BJ (cell line): Measurements from ENCODE around the gene FAM114A1. TPM values are rescaled to one million over a fixed set of nuclear protein-coding genes. Genes with fewer than 3 reads are reported as not detected.

ENCODE experiments used
- CTCF ChIA-PET: fragments of 350-600 bp; formaldehyde crosslinking; extraction: SDS; loops from one replicate; lab custom pipeline; 2021; ENCODE audit warnings: antibody characterized with exemption, inconsistent platforms; lab: Yijun Ruan, JAX
- POLR2A ChIA-PET: fragments of 300-600 bp; sonication (Branson Sonifier 250); formaldehyde crosslinking; extraction: SDS; loops from one replicate; lab custom pipeline; 2021; ENCODE audit warnings: antibody characterized with exemption; lab: Charles Lee
- DNase-seq: peaks from one replicate; pipeline ENCODE4 v3.0.0-alpha.2; 2011; ENCODE audit warnings: low read depth
- H3K27me3 ChIP-seq: 2 replicates; pipeline ENCODE4 v1.6.0; 2011; ENCODE audit warnings: low read length; ENCODE audit not compliant: control insufficient read depth, insufficient read depth
- H3K36me3 ChIP-seq: 2 replicates; pipeline ENCODE4 v1.5.1; 2011; ENCODE audit warnings: low read length; ENCODE audit not compliant: control insufficient read depth, insufficient read depth
- H3K4me3 ChIP-seq: 2 replicates; pipeline ENCODE4 v1.5.1; 2011; ENCODE audit warnings: low read depth, mild to moderate bottlenecking, control low read depth, low read length
- polyA plus RNA-seq: library from polyadenylated mRNA; depleted of rRNA; stranded (reverse); fragments of >200 nt; gene quantifications from 2 replicates; pipeline ENCODE4 v1.2.3, GENCODE V29; 2011
- TF ChIP-seq, protein P1 (sequence below): IDR thresholded peaks from 2 replicates; pipeline ENCODE4 v1.5.1; 2011; ENCODE audit warnings: low read depth, mild to moderate bottlenecking, control low read depth, inconsistent platforms, low read length, moderate library complexity; ENCODE audit not compliant: insufficient read depth

The FAM114A1 gene
- polyA plus RNA-seq, 1 experiment: 184 TPM

GRCh38 chr4:38967260-38968095 is 99.9 kb downstream of the FAM114A1 start:
- Histone ChIP-seq H3K27me3 (no peaks in the 10 kb centered on the region), H3K36me3 (no peaks in the 10 kb centered on the region), H3K4me3 (no peak overlapping the region)
- POLR2A ChIA-PET: interaction anchor here (0.7 kb wide), 1 partner anchor 962 kb away, joined by 3 read pairs; no protein-coding TSS in a partner anchor
- CTCF ChIA-PET: interaction anchor here (0.8 to 1.2 kb wide), 2 partner anchors 14 to 168 kb away, joined by 3 to 4 read pairs; no protein-coding TSS in a partner anchor
- TF ChIP-seq, protein P1, sequence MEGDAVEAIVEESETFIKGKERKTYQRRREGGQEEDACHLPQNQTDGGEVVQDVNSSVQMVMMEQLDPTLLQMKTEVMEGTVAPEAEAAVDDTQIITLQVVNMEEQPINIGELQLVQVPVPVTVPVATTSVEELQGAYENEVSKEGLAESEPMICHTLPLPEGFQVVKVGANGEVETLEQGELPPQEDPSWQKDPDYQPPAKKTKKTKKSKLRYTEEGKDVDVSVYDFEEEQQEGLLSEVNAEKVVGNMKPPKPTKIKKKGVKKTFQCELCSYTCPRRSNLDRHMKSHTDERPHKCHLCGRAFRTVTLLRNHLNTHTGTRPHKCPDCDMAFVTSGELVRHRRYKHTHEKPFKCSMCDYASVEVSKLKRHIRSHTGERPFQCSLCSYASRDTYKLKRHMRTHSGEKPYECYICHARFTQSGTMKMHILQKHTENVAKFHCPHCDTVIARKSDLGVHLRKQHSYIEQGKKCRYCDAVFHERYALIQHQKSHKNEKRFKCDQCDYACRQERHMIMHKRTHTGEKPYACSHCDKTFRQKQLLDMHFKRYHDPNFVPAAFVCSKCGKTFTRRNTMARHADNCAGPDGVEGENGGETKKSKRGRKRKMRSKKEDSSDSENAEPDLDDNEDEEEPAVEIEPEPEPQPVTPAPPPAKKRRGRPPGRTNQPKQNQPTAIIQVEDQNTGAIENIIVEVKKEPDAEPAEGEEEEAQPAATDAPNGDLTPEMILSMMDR: no peak
- peak; percentile 95 for DNase-seq

DNA sequence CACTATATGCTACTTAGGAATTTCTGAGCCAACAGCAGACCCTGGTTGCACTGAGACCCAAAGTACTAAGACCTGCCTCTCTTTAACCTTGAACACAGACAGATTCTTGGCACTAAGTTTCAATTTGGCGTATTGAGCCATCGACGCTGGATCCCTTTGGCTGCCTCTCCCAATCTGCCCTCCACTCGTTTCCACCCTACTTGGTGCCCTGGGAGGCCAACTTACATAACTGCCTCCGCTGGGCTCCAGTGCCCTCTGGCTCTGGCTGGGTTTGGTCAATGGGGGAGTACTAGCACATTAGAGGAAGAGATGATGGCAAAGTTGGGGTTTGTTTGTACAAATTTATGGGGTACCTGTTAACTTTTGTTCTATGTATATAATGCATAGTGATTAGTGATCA is 101.1 kb downstream of the FAM114A1 start:
- CTCF ChIA-PET: no interaction called here
- no peak for DNase-seq
- no peaks in the 10 kb centered on the region for H3K27me3 ChIP-seq
- no peak overlapping the region for H3K4me3 ChIP-seq
- no peaks in the 10 kb centered on the region for H3K36me3 ChIP-seq
- POLR2A ChIA-PET: no interaction called here
- TF ChIP-seq, protein P1: no peak

DNA sequence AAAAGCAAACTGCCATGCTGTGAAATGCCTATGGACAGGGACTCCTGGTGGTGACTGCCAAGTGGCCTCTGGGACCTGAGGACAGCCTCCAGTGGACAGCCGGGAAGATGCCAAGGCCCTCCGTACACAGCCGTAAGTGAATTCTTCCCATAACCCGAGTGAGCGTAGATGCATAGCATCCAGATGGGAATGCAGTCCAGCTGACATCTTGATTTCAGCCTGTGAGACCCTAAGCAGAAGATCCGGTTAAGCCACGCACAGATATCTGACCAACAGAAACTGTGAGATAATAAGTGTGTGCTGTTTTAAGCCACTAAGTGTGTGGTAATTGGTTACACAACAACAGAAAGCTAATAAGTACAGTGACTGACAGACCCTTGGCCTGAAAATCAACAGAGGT is 108.7 kb downstream of the FAM114A1 start:
- POLR2A ChIA-PET: no interaction called here
- DNase-seq: no peak
- TF ChIP-seq, protein P1: no peak
- CTCF ChIA-PET: no interaction called here
- H3K36me3 ChIP-seq: no peaks in the 10 kb centered on the region
- no peak overlapping the region for H3K4me3 ChIP-seq
- H3K27me3 ChIP-seq: no peaks in the 10 kb centered on the region

DNA sequence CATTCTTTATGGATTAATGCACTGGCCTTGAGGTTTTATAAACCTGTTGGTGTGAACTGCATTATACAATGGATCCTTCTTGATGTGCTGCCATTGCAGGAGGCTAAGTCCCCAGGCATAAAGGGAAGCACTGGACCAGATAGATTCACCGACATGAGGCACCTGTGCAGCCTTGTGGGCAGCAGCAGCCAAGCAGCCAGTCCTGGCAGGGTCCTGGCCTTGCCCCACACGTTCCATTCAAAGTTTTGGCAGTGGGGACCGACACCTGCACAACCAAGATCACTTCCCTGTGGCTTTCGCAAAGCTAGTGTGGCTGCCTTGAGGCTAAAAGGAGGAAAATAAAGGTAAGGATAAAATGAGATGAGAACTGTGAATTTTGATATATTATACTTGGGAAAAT is 111.5 kb downstream of the FAM114A1 start:
- ChIA-PET CTCF (no interaction called here), POLR2A (no interaction called here)
- Histone ChIP-seq H3K27me3 (no peaks in the 10 kb centered on the region), H3K4me3 (no peak overlapping the region), H3K36me3 (no peaks in the 10 kb centered on the region)
- TF ChIP-seq, protein P1: no peak
- DNase-seq: no peak

DNA sequence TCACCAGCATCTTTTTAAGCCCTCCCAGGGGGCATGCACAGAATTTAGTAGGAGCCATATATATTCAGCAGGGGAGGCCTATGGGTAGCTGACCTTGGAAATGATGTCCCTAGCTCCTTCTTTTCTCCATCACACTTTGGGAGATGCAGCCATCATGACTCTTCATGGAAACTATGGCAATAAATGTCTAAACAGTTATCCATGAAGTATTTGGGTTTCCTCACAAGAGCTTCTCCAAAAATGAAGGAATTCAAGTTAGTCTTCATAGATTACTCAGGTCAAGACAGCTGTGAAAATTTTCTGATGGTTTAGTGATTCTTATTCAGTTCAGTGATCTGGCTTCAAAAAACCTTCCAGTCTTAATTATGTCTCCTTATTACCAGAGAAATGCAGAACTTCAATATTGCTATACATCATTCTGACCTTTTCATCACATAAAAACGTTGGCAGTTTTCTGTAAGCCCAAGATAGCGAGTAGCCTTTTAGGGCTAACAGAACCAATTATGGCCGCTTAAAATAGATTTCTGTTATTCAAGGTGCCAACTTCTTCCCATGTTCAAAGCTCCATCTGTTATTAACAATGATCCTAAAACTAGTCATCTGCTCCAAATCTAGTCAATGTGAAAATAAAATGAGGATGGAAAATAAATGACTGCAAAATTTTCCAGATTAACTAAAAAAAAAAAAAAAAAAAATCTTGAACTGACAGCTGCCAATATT is 112.1 kb downstream of the FAM114A1 start:
- ChIA-PET POLR2A (interaction anchor here (0.5 kb wide), 1 partner anchor 1244 kb away, joined by 19 read pairs; no protein-coding TSS in a partner anchor), CTCF (interaction anchor here (0.6 kb wide), 1 partner anchor 115 kb away, joined by 3 read pairs; no protein-coding TSS in a partner anchor)
- H3K4me3 ChIP-seq: no peak overlapping the region
- TF ChIP-seq, protein P1: no peak
- no peaks in the 10 kb centered on the region for H3K27me3 ChIP-seq
- H3K36me3 ChIP-seq: no peaks in the 10 kb centered on the region
- DNase-seq: peak; percentile 20
